KBM-7 (cell line): Measurements from ENCODE around the gene BDNF.

ENCODE experiments used
- DNase-seq: peaks from one replicate; pipeline ENCODE4 v3.0.0-alpha.2; 2015
- in situ Hi-C: fragments of 300-500 bp; cut with MboI; formaldehyde crosslinking; loops from 2 replicates; pipeline ENCODE4 v1.14.3; 2020; ENCODE audit warnings: low sequenced_read_pairs, low pct_unique_long_range_greater_than_20kb, mixed read lengths

The BDNF gene

GRCh38 chr11:27710536-27710935 lies 10.3 kb upstream of the BDNF start:
- in situ Hi-C loops = no loop called here
- no peak for DNase-seq

GRCh38 chr11:27707676-27708075 lies 7.4 kb upstream of the BDNF start:
- in situ Hi-C loops = no loop called here
- no peak for DNase-seq

- peak; percentile 45 for DNase-seq
- in situ Hi-C loops = no loop called here
Observed at GRCh38 chr11:27705873-27706820, 5.9 kb upstream of the BDNF start.

DNA sequence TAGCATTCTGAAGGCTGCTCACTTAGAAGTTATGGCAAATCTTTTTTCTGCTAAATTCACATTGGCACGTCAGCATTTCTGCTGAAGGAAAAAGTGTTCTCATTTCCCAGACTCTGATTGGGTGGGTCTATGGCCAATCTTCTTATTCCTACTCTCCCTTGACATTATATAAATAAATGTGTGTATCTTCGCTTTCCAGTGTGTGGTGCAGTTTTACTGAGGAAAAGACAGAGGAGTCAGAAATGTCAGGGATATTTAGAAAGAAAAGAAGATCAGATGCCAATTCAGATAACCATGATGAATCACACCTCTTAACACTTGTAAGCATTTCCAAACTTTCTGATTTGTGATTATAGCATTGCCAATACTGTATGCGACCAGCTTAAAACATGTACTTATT lies 3.2 kb upstream of the BDNF start:
- in situ Hi-C loops = no loop called here

GRCh38 chr11:27702811-27703210 lies 2.6 kb upstream of the BDNF start:
- in situ Hi-C loops = no loop called here
- no peak for DNase-seq

More for the DNA sequence above, 3.2 kb upstream of the BDNF start:
- no peak for DNase-seq

- DNase-seq = peak; percentile 40
- in situ Hi-C loops = no loop called here
Observed at GRCh38 chr11:27701355-27702105, 1.3 kb upstream of the BDNF start.

GRCh38 chr11:27699926-27700350 lies 317 bp downstream of the BDNF start:
- in situ Hi-C loops = no loop called here
- no peak for DNase-seq

- no peak for DNase-seq
Observed at GRCh38 chr11:27699242-27699925, 871 bp downstream of the BDNF start.

GRCh38 chr11:27698872-27699241 lies 1.4 kb downstream of the BDNF start:
- in situ Hi-C loops = no loop called here
- DNase-seq = peak; percentile 86

More at GRCh38 chr11:27699242-27699925, 871 bp downstream of the BDNF start:
- in situ Hi-C loops = no loop called here

- DNase-seq = no peak
- in situ Hi-C loops = no loop called here
Observed at GRCh38 chr11:27697679-27698275, 2.5 kb downstream of the BDNF start.

GRCh38 chr11:27696961-27697360 lies 3.3 kb downstream of the BDNF start:
- in situ Hi-C loops = no loop called here

DNA sequence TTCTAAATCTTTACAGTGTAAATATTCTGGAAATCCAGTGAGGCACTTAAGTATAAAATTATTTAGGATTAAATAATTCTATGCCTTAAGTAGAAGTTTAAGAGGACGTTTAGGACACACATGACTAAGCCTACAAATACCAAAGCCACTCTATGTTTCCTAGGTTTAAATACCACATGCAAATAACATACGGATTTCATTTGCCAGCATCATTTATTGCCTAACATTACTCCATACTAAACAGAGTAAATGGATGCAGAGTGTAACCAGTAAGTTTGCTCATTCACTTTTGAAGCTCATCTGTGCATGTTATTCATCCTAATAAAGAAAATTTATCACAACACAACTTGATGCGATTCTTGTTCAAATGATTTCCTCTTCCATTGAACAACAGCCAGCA lies 4.1 kb downstream of the BDNF start:
- no peak for DNase-seq
- in situ Hi-C loops = no loop called here

More at GRCh38 chr11:27696961-27697360, 3.3 kb downstream of the BDNF start:
- no peak for DNase-seq

DNA sequence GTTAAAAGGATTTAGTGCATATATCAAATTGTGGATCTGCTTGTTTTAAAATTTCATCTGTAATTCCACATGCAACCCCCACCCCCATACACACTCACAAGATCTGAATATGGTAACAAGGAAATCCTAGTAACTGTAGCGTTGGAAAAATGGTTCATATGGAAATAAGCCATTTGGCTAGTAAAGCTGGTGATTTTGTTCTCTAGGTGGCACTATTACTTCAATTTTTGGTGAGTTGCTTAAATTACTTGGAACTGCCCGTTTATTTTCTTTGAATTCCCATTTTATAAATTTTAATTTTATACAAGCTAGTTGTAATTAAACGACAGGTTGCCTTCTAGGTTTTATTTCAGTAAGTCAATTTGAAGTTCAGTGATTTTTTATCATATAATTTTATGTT lies 5.3 kb downstream of the BDNF start:
- in situ Hi-C loops = no loop called here
- no peak for DNase-seq

GRCh38 chr11:27693398-27693797 lies 6.9 kb downstream of the BDNF start:
- in situ Hi-C loops = no loop called here
- DNase-seq = no peak

DNA sequence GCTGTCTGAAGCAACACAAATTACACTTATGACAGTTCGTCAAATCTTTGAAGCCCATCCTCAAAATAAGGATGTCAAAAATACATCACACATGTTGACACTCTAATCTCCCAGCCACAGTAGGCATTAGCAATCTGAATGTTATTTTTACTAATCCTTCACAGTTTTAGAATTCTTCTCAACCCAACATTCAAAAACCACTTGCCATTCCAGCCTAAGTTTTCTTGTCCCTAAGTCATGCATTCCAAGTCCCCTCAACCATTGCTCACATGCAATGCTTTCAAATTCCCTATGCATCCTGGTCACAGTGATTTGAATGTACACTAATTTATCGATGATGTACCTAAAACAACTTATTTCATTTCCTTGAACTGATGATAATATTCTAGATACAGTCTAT lies 7.5 kb downstream of the BDNF start:
- DNase-seq = no peak
- in situ Hi-C loops = no loop called here

DNA sequence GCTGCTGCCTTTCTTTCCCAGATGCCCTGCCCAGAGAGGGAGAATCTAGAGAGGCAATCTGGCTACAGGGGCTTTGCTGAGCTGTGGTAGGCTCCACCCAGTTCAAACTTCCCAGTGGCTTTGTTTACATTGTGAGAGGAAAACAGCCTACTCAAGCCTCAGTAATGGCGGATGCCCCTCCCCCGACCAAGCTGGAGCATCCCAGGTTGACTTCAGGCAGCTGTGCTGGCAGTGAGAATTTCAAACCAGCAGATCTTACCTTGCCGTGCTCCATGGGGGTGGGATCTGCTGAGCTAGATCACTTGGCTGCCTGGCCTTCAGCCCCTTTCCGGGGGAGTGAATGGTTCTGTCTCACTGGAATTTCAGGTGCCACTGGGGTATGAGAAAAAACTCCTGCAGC lies 12.2 kb downstream of the BDNF start:
- no peak for DNase-seq
- in situ Hi-C loops = no loop called here

GRCh38 chr11:27681664-27682063 lies 18.6 kb downstream of the BDNF start:
- in situ Hi-C loops = no loop called here
- DNase-seq = no peak

- DNase-seq = no peak
- in situ Hi-C loops = no loop called here
Observed at GRCh38 chr11:27679136-27680015, 20.9 kb downstream of the BDNF start.
